Liver (tissue), 9 donors: ENCODE results near the gene ALMS1. TPM values are rescaled to one million over a fixed set of nuclear protein-coding genes. Genes with fewer than 3 reads are reported as not detected.

ENCODE experiments used
- DNase-seq: peaks from one replicate; pipeline ENCODE4 v3.0.0-alpha.2; 2017; ENCODE audit warnings: low spot score
- H3K27ac ChIP-seq, 2 donors: one replicate each; pipeline ENCODE4 v1.7.0; 2013; ENCODE audit warnings: inconsistent platforms in 2 of 2, low read length in 2 of 2, control low read depth in 1 of 2, low read depth in 1 of 2, mild to moderate bottlenecking in 1 of 2
- H3K27me3 ChIP-seq, 4 donors: one replicate each; pipeline versions ENCODE4 v1.6.1 to v1.7.0; 2013; ENCODE audit warnings: low read length in 3 of 4, inconsistent platforms in 1 of 4, mild to moderate bottlenecking in 1 of 4, moderate library complexity in 1 of 4; ENCODE audit not compliant: control insufficient read depth in 4 of 4, insufficient read depth in 4 of 4
- H3K36me3 ChIP-seq, 4 donors: one replicate each; pipeline versions ENCODE4 v1.6.1 to v1.7.0; 2013; ENCODE audit warnings: low read length in 3 of 4, mild to moderate bottlenecking in 3 of 4, low read depth in 1 of 4, moderate library complexity in 1 of 4; ENCODE audit not compliant: control insufficient read depth in 4 of 4, insufficient read depth in 3 of 4
- H3K4me1 ChIP-seq, 4 donors: one replicate each; pipeline versions ENCODE4 v1.6.1 to v1.7.0; 2013; ENCODE audit warnings: low read length in 3 of 4, mild to moderate bottlenecking in 3 of 4, moderate library complexity in 1 of 4; ENCODE audit not compliant: control insufficient read depth in 4 of 4, insufficient read depth in 4 of 4
- H3K4me3 ChIP-seq, 3 donors: one replicate each; pipeline versions ENCODE4 v1.6.1 to v1.7.0; 2013; ENCODE audit warnings: low read length in 3 of 3, control low read depth in 1 of 3, low read depth in 1 of 3, mild to moderate bottlenecking in 1 of 3
- H3K9ac ChIP-seq, 2 donors: one replicate each; pipeline ENCODE4 v1.7.0; 2013; ENCODE audit warnings: low read length in 2 of 2, mild to moderate bottlenecking in 2 of 2, moderate library complexity in 2 of 2, control low read depth in 1 of 2, low read depth in 1 of 2
- H3K9me3 ChIP-seq, 4 donors: one replicate each; pipeline versions ENCODE4 v1.6.1 to v1.7.0; 2013; ENCODE audit warnings: low read length in 3 of 4; ENCODE audit not compliant: control insufficient read depth in 4 of 4
- ATF3 ChIP-seq: IDR thresholded peaks from 2 replicates; pipeline ENCODE4 v1.6.1; 2016; ENCODE audit warnings: antibody characterized with exemption
- EGR1 ChIP-seq, 2 donors: IDR thresholded peaks; 2 replicates each; pipeline ENCODE4 v1.6.1; 2016 to 2018; ENCODE audit warnings: antibody characterized with exemption in 2 of 2, low read depth in 2 of 2
- FOXA1 ChIP-seq: IDR thresholded peaks from 2 replicates; pipeline ENCODE4 v1.6.1; 2016; ENCODE audit warnings: antibody characterized with exemption
- FOXA2 ChIP-seq: IDR thresholded peaks from 2 replicates; pipeline ENCODE4 v1.6.1; 2016; ENCODE audit warnings: antibody characterized with exemption
- GABPA ChIP-seq, 2 donors: IDR thresholded peaks in 1 of 2; conservative IDR thresholded peaks in 1 of 2; 2 replicates each; pipeline ENCODE4 v1.6.1; 2016; ENCODE audit warnings: antibody characterized with exemption in 2 of 2, mild to moderate bottlenecking in 1 of 2, moderate library complexity in 1 of 2
- HNF4A ChIP-seq, 2 donors: conservative IDR thresholded peaks; 2 replicates each; pipeline ENCODE4 v1.6.1; 2016; ENCODE audit warnings: antibody characterized with exemption in 2 of 2, mild to moderate bottlenecking in 2 of 2
- HNF4G ChIP-seq: IDR thresholded peaks from 2 replicates; pipeline ENCODE4 v1.6.1; 2016; ENCODE audit warnings: antibody characterized with exemption
- JUND ChIP-seq, 2 donors: IDR thresholded peaks; 2 replicates each; pipeline ENCODE4 v1.6.1; 2016; ENCODE audit warnings: antibody characterized with exemption in 2 of 2
- MAX ChIP-seq: IDR thresholded peaks from 2 replicates; pipeline ENCODE4 v1.6.1; 2016; ENCODE audit warnings: antibody characterized with exemption
- NR2F2 ChIP-seq: IDR thresholded peaks from 2 replicates; pipeline ENCODE4 v1.6.1; 2016; ENCODE audit warnings: antibody characterized with exemption
- RAD21 ChIP-seq, 2 donors: IDR thresholded peaks; 2 replicates each; pipeline ENCODE4 v1.6.1; 2016; ENCODE audit warnings: antibody characterized with exemption in 2 of 2, mild to moderate bottlenecking in 2 of 2
- RXRA ChIP-seq, 2 donors: IDR thresholded peaks; 2 replicates each; pipeline ENCODE4 v1.6.1; 2017 to 2018; ENCODE audit warnings: antibody characterized with exemption in 2 of 2, mild to moderate bottlenecking in 1 of 2
- SP1 ChIP-seq: IDR thresholded peaks from 2 replicates; pipeline ENCODE4 v1.6.1; 2018; ENCODE audit warnings: antibody characterized with exemption, mild to moderate bottlenecking
- TAF1 ChIP-seq: conservative IDR thresholded peaks from 2 replicates; pipeline ENCODE4 v1.6.1; 2016; ENCODE audit warnings: antibody characterized with exemption, mild to moderate bottlenecking
- YY1 ChIP-seq: IDR thresholded peaks from 2 replicates; pipeline ENCODE4 v1.6.1; 2016; ENCODE audit warnings: antibody characterized with exemption, mild to moderate bottlenecking
- WGBS: extraction: QIAGEN DNeasy Blood & Tissue Kit; methylation state at CpG from one replicate; pipeline ENCODE4 v1.1.7; 2013; 5-methylcytosine and 5-hydroxymethylcytosine counted together
- polyA plus RNA-seq, 2 donors: library from polyadenylated mRNA; stranded (reverse) in 1 of 2; unstranded in 1 of 2; fragments of 200-250 nt in 1 of 2; fragments of >200 nt in 1 of 2; fragmentation: Nextera tagmentation in 1 of 2; extraction: Ambion mirVana in 1 of 2; gene quantifications; one replicate each; pipeline versions ENCODE4 v1.2.1 to v1.2.3, GENCODE V29; 2013 to 2015
- total RNA-seq, 2 donors: library from RNA; depleted of rRNA; stranded (reverse); fragments of >200 nt; gene quantifications; one replicate each; pipeline ENCODE4 v1.2.3, GENCODE V29; 2014
- TF ChIP-seq, protein P1 (sequence below): fragments of 150-350 bp; IDR thresholded peaks from 2 replicates; pipeline ENCODE4 v1.5.1; 2017; ENCODE audit warnings: improper control_type of control experiment, low read depth, low read length; ENCODE audit not compliant: missing input control
- TF ChIP-seq, protein P2 (sequence below): IDR thresholded peaks from 2 replicates; pipeline ENCODE4 v1.6.1; 2016; ENCODE audit warnings: antibody characterized with exemption, mild to moderate bottlenecking
- donor health status: healthy.
- donor health status: healthy.
- donor health status: healthy.
- donor health status: healthy.
- donor health status: healthy.

Gene ALMS1
- total and polyA plus RNA-seq, 4 donors = 2.1 to 18.3 (median 7.0) TPM

DNA sequence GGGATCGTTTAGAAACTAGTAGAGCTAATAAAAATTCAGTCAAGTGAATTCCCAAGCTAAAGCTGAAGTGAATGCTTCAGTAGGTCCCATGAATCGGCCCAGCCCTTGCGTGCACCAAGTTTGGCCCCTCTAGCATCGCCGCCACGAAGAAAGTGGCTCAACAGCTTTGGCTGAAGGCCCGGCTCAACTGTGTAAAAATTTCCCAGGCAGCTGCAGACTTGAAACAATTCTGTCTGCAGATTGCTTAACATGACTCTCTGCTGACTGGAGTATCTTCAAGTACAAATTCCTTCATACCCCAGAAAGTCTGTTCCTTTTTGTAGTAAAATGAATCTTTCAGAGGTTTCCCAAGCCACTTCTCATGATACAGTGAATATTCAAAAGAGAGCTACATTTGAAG is 32.7 kb downstream of the ALMS1 start (continued):
- TF ChIP-seq EGR1 (IDR thresholded peaks at IDR 0.05; ENCODE audit: low read depth in 2 of 2) (no peak), HNF4A (conservative IDR thresholded peaks at IDR 0.05) (no peak), NR2F2 (no peak), JUND (IDR thresholded peaks at IDR 0.05) (no peak), FOXA1 (no peak), HNF4G (no peak)
- TF ChIP-seq, protein P1, sequence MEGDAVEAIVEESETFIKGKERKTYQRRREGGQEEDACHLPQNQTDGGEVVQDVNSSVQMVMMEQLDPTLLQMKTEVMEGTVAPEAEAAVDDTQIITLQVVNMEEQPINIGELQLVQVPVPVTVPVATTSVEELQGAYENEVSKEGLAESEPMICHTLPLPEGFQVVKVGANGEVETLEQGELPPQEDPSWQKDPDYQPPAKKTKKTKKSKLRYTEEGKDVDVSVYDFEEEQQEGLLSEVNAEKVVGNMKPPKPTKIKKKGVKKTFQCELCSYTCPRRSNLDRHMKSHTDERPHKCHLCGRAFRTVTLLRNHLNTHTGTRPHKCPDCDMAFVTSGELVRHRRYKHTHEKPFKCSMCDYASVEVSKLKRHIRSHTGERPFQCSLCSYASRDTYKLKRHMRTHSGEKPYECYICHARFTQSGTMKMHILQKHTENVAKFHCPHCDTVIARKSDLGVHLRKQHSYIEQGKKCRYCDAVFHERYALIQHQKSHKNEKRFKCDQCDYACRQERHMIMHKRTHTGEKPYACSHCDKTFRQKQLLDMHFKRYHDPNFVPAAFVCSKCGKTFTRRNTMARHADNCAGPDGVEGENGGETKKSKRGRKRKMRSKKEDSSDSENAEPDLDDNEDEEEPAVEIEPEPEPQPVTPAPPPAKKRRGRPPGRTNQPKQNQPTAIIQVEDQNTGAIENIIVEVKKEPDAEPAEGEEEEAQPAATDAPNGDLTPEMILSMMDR = no peak

DNA sequence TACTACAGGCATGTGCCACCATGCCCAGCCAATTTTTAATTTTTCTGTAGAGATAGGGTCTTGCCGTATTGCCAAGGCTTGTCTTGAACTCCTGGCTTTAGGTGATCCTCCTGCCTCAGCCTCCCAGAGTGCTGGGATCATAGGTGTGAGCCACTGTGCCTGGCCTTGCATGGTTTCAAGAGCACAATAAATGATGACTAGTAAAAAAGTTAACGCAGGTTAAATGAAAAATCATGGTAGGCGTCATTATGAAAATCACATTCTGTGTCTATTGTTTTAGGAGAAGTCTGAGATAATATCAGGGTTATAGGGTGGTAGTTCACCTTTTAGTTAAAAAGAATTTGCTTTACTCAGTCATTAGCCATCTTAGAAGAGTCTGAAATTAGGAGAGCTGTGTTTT is 38.3 kb downstream of the ALMS1 start:
- no peak overlapping the region for H3K9ac ChIP-seq
- no peak overlapping the region for H3K27ac ChIP-seq
- DNase-seq = no peak
- H3K9me3 ChIP-seq = no peaks in the 10 kb centered on the region
- H3K36me3 ChIP-seq = peaks cover 0 to 11% (median 0%) of the 10 kb centered on the region in 4 donors
- H3K4me3 ChIP-seq = no peak overlapping the region
- WGBS = 98% methylated on average over 3 of the region's 3 CpGs
- H3K4me1 ChIP-seq = no peaks in the 10 kb centered on the region
- TF ChIP-seq YY1 (no peak), HNF4G (no peak), RAD21 (IDR thresholded peaks at IDR 0.05) (no peak)
- H3K27me3 ChIP-seq = no peaks in the 10 kb centered on the region

DNA sequence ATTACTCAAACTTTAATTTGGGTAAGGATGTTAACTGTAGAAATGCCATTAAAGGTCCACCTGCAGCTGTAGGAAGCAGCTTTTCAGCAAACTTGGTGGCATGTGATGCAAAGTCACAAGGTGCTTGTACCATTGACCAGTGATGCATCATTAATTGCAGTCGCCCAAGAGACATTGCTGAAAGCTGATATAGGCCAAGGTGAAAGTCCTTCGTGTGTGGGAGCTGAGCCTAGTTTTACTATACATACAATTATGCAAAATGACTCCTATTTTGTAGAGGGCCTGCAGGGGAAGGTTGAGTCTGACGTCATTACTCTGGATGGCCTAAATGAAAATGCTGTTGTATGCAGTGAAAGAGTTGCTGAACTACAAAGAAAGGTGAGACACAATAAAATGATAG is 40.5 kb downstream of the ALMS1 start:
- no peaks in the 10 kb centered on the region for H3K9me3 ChIP-seq
- no peak overlapping the region for H3K4me3 ChIP-seq
- TF ChIP-seq YY1 = no peak
- no peak for TF ChIP-seq RAD21 (IDR thresholded peaks at IDR 0.05)
- no peak for TF ChIP-seq FOXA2
- no peak for TF ChIP-seq NR2F2
- TF ChIP-seq GABPA (IDR thresholded peaks at IDR 0.05 in 1 of 2, conservative IDR thresholded peaks at IDR 0.05 in 1 of 2) = no peak
- no peak for TF ChIP-seq HNF4A (conservative IDR thresholded peaks at IDR 0.05)
- TF ChIP-seq ATF3 = no peak
- TF ChIP-seq FOXA1 = no peak
- no peak for TF ChIP-seq MAX
- TF ChIP-seq SP1 = no peak
- TF ChIP-seq JUND (IDR thresholded peaks at IDR 0.05) = no peak
- no peak for TF ChIP-seq HNF4G
- TF ChIP-seq EGR1 (IDR thresholded peaks at IDR 0.05; ENCODE audit: low read depth in 2 of 2) = no peak
- TF ChIP-seq TAF1 = no peak
- TF ChIP-seq, protein P1 = no peak
- TF ChIP-seq, protein P2, sequence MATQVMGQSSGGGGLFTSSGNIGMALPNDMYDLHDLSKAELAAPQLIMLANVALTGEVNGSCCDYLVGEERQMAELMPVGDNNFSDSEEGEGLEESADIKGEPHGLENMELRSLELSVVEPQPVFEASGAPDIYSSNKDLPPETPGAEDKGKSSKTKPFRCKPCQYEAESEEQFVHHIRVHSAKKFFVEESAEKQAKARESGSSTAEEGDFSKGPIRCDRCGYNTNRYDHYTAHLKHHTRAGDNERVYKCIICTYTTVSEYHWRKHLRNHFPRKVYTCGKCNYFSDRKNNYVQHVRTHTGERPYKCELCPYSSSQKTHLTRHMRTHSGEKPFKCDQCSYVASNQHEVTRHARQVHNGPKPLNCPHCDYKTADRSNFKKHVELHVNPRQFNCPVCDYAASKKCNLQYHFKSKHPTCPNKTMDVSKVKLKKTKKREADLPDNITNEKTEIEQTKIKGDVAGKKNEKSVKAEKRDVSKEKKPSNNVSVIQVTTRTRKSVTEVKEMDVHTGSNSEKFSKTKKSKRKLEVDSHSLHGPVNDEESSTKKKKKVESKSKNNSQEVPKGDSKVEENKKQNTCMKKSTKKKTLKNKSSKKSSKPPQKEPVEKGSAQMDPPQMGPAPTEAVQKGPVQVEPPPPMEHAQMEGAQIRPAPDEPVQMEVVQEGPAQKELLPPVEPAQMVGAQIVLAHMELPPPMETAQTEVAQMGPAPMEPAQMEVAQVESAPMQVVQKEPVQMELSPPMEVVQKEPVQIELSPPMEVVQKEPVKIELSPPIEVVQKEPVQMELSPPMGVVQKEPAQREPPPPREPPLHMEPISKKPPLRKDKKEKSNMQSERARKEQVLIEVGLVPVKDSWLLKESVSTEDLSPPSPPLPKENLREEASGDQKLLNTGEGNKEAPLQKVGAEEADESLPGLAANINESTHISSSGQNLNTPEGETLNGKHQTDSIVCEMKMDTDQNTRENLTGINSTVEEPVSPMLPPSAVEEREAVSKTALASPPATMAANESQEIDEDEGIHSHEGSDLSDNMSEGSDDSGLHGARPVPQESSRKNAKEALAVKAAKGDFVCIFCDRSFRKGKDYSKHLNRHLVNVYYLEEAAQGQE = no peak
- no peak for TF ChIP-seq RXRA (IDR thresholded peaks at IDR 0.05)
- H3K36me3 ChIP-seq = peaks cover 0 to 11% (median under 1%) of the 10 kb centered on the region in 4 donors
- no peak overlapping the region for H3K9ac ChIP-seq
- H3K4me1 ChIP-seq = no peaks in the 10 kb centered on the region
- no peak overlapping the region for H3K27ac ChIP-seq
- DNase-seq = no peak
- H3K27me3 ChIP-seq = no peaks in the 10 kb centered on the region
- 91% methylated on average over 3 of the region's 3 CpGs for WGBS
